ENCODE measurements around the gene GABBR2. TPM values are rescaled to one million over a fixed set of nuclear protein-coding genes. Genes with fewer than 3 reads are reported as not detected.

The GABBR2 gene
- polyA plus RNA-seq, 1 donor = 0.69 TPM

GRCh38 chr9:98339987-98340800 lies 368.5 kb downstream of the GABBR2 start:
- peaks cover 2% of the 10 kb centered on the region for H3K27me3 ChIP-seq (ENCODE audit: control insufficient read depth, insufficient read depth, low read length)
- H3K27ac ChIP-seq (ENCODE audit: low read length) = no peak overlapping the region
- WGBS (ENCODE audit: insufficient coverage, low lambda C conversion rate) = 90% methylated on average over 2 of the region's 6 CpGs
- H3K36me3 ChIP-seq (ENCODE audit: control insufficient read depth, insufficient read depth, low read length) = no peaks in the 10 kb centered on the region
- H3K4me1 ChIP-seq (ENCODE audit: control insufficient read depth, insufficient read depth, low read length) = no peaks in the 10 kb centered on the region
- peaks cover 5% of the 10 kb centered on the region for H3K9me3 ChIP-seq (ENCODE audit: control insufficient read depth, low read depth, low read length)
- no peak for DNase-seq
- H3K4me3 ChIP-seq (ENCODE audit: low read length) = no peak overlapping the region

- H3K4me1 ChIP-seq (ENCODE audit: control insufficient read depth, insufficient read depth, low read length) = no peaks in the 10 kb centered on the region
- 100% methylated on average over 1 of the region's 2 CpGs for WGBS (ENCODE audit: insufficient coverage, low lambda C conversion rate)
- no peak for DNase-seq
- H3K9me3 ChIP-seq (ENCODE audit: control insufficient read depth, low read depth, low read length) = peaks cover 5% of the 10 kb centered on the region
- H3K36me3 ChIP-seq (ENCODE audit: control insufficient read depth, insufficient read depth, low read length) = no peaks in the 10 kb centered on the region
- no peaks in the 10 kb centered on the region for H3K27me3 ChIP-seq (ENCODE audit: control insufficient read depth, insufficient read depth, low read length)
- H3K27ac ChIP-seq (ENCODE audit: low read length) = no peak overlapping the region
- H3K4me3 ChIP-seq (ENCODE audit: low read length) = no peak overlapping the region
These were observed 373.1 kb downstream of the GABBR2 start for GRCh38 chr9:98335661-98336060.

GRCh38 chr9:98334796-98335195 lies 373.9 kb downstream of the GABBR2 start:
- no peaks in the 10 kb centered on the region for H3K36me3 ChIP-seq (ENCODE audit: control insufficient read depth, insufficient read depth, low read length)
- no peaks in the 10 kb centered on the region for H3K27me3 ChIP-seq (ENCODE audit: control insufficient read depth, insufficient read depth, low read length)
- H3K4me1 ChIP-seq (ENCODE audit: control insufficient read depth, insufficient read depth, low read length) = peaks cover 2% of the 10 kb centered on the region
- H3K27ac ChIP-seq (ENCODE audit: low read length) = no peak overlapping the region
- no CpG with 5 or more reads among the region's 3 CpGs for WGBS (ENCODE audit: insufficient coverage, low lambda C conversion rate)
- H3K4me3 ChIP-seq (ENCODE audit: low read length) = no peak overlapping the region
- no peak for DNase-seq
- no peaks in the 10 kb centered on the region for H3K9me3 ChIP-seq (ENCODE audit: control insufficient read depth, low read depth, low read length)

GRCh38 chr9:98333703-98334582 lies 374.8 kb downstream of the GABBR2 start:
- Histone ChIP-seq H3K4me1 (ENCODE audit: control insufficient read depth, insufficient read depth, low read length) (peaks cover 4% of the 10 kb centered on the region), H3K27ac (ENCODE audit: low read length) (no peak overlapping the region), H3K9me3 (ENCODE audit: control insufficient read depth, low read depth, low read length) (no peaks in the 10 kb centered on the region), H3K27me3 (ENCODE audit: control insufficient read depth, insufficient read depth, low read length) (no peaks in the 10 kb centered on the region), H3K36me3 (ENCODE audit: control insufficient read depth, insufficient read depth, low read length) (no peaks in the 10 kb centered on the region), H3K4me3 (ENCODE audit: low read length) (no peak overlapping the region)
- no peak for DNase-seq
- WGBS (ENCODE audit: insufficient coverage, low lambda C conversion rate) = 88% methylated on average over 1 of the region's 5 CpGs

GRCh38 chr9:98332405-98332831 lies 376.3 kb downstream of the GABBR2 start:
- no peaks in the 10 kb centered on the region for H3K9me3 ChIP-seq (ENCODE audit: control insufficient read depth, low read depth, low read length)
- no peak overlapping the region for H3K4me3 ChIP-seq (ENCODE audit: low read length)
- peaks cover 4% of the 10 kb centered on the region for H3K4me1 ChIP-seq (ENCODE audit: control insufficient read depth, insufficient read depth, low read length)
- H3K27me3 ChIP-seq (ENCODE audit: control insufficient read depth, insufficient read depth, low read length) = no peaks in the 10 kb centered on the region
- no peak for DNase-seq
- H3K27ac ChIP-seq (ENCODE audit: low read length) = no peak overlapping the region
- WGBS (ENCODE audit: insufficient coverage, low lambda C conversion rate) = no CpG with 5 or more reads among the region's 8 CpGs
- H3K36me3 ChIP-seq (ENCODE audit: control insufficient read depth, insufficient read depth, low read length) = no peaks in the 10 kb centered on the region

GRCh38 chr9:98331536-98332259 lies 377.0 kb downstream of the GABBR2 start:
- no peak overlapping the region for H3K4me3 ChIP-seq (ENCODE audit: low read length)
- no CpG with 5 or more reads among the region's 6 CpGs for WGBS (ENCODE audit: insufficient coverage, low lambda C conversion rate)
- H3K27me3 ChIP-seq (ENCODE audit: control insufficient read depth, insufficient read depth, low read length) = no peaks in the 10 kb centered on the region
- DNase-seq = no peak
- H3K36me3 ChIP-seq (ENCODE audit: control insufficient read depth, insufficient read depth, low read length) = no peaks in the 10 kb centered on the region
- H3K27ac ChIP-seq (ENCODE audit: low read length) = no peak overlapping the region
- peaks cover 4% of the 10 kb centered on the region for H3K4me1 ChIP-seq (ENCODE audit: control insufficient read depth, insufficient read depth, low read length)
- H3K9me3 ChIP-seq (ENCODE audit: control insufficient read depth, low read depth, low read length) = no peaks in the 10 kb centered on the region

GRCh38 chr9:98330831-98331230 lies 377.9 kb downstream of the GABBR2 start:
- Histone ChIP-seq H3K36me3 (ENCODE audit: control insufficient read depth, insufficient read depth, low read length) (no peaks in the 10 kb centered on the region), H3K27ac (ENCODE audit: low read length) (no peak overlapping the region), H3K9me3 (ENCODE audit: control insufficient read depth, low read depth, low read length) (no peaks in the 10 kb centered on the region), H3K4me1 (ENCODE audit: control insufficient read depth, insufficient read depth, low read length) (peaks cover 4% of the 10 kb centered on the region), H3K4me3 (ENCODE audit: low read length) (no peak overlapping the region), H3K27me3 (ENCODE audit: control insufficient read depth, insufficient read depth, low read length) (no peaks in the 10 kb centered on the region)
- DNase-seq = no peak
- WGBS (ENCODE audit: insufficient coverage, low lambda C conversion rate) = 82% methylated on average over 2 of the region's 6 CpGs

GRCh38 chr9:98329904-98330303 lies 378.8 kb downstream of the GABBR2 start:
- Histone ChIP-seq H3K27ac (ENCODE audit: low read length) (no peak overlapping the region), H3K4me3 (ENCODE audit: low read length) (no peak overlapping the region), H3K27me3 (ENCODE audit: control insufficient read depth, insufficient read depth, low read length) (no peaks in the 10 kb centered on the region), H3K9me3 (ENCODE audit: control insufficient read depth, low read depth, low read length) (no peaks in the 10 kb centered on the region), H3K36me3 (ENCODE audit: control insufficient read depth, insufficient read depth, low read length) (no peaks in the 10 kb centered on the region), H3K4me1 (ENCODE audit: control insufficient read depth, insufficient read depth, low read length) (peaks cover 4% of the 10 kb centered on the region)
- no CpG with 5 or more reads among the region's 4 CpGs for WGBS (ENCODE audit: insufficient coverage, low lambda C conversion rate)
- DNase-seq = peak in 1 of 2 donors; percentile 68

- no peaks in the 10 kb centered on the region for H3K36me3 ChIP-seq (ENCODE audit: control insufficient read depth, insufficient read depth, low read length)
- DNase-seq = no peak
- no CpG with 5 or more reads among the region's 6 CpGs for WGBS (ENCODE audit: insufficient coverage, low lambda C conversion rate)
- H3K27me3 ChIP-seq (ENCODE audit: control insufficient read depth, insufficient read depth, low read length) = no peaks in the 10 kb centered on the region
- H3K4me3 ChIP-seq (ENCODE audit: low read length) = no peak overlapping the region
- no peaks in the 10 kb centered on the region for H3K9me3 ChIP-seq (ENCODE audit: control insufficient read depth, low read depth, low read length)
- peaks cover 4% of the 10 kb centered on the region for H3K4me1 ChIP-seq (ENCODE audit: control insufficient read depth, insufficient read depth, low read length)
- H3K27ac ChIP-seq (ENCODE audit: low read length) = no peak overlapping the region
These were observed 379.5 kb downstream of the GABBR2 start for GRCh38 chr9:98329281-98329680.

GRCh38 chr9:98328770-98329169 lies 380.0 kb downstream of the GABBR2 start:
- H3K9me3 ChIP-seq (ENCODE audit: control insufficient read depth, low read depth, low read length) = no peaks in the 10 kb centered on the region
- no CpG with 5 or more reads among the region's 4 CpGs for WGBS (ENCODE audit: insufficient coverage, low lambda C conversion rate)

More at GRCh38 chr9:98328770-98329169, 380.0 kb downstream of the GABBR2 start:
- H3K27ac ChIP-seq (ENCODE audit: low read length) = no peak overlapping the region
- no peak overlapping the region for H3K4me3 ChIP-seq (ENCODE audit: low read length)
- no peaks in the 10 kb centered on the region for H3K27me3 ChIP-seq (ENCODE audit: control insufficient read depth, insufficient read depth, low read length)
- peaks cover 4% of the 10 kb centered on the region for H3K4me1 ChIP-seq (ENCODE audit: control insufficient read depth, insufficient read depth, low read length)
- no peak for DNase-seq
- no peaks in the 10 kb centered on the region for H3K36me3 ChIP-seq (ENCODE audit: control insufficient read depth, insufficient read depth, low read length)
